ENCODE results near the gene GPT2. TPM values are rescaled to one million over a fixed set of nuclear protein-coding genes. Genes with fewer than 3 reads are reported as not detected.
A peak's percentile ranks its signal among the peaks of the same experiment; 100 is the strongest.
"Not testable (repeated sequence)": the region's sequence is repeated elsewhere in the genome, so short reads cannot be mapped to it uniquely, and the experiment has no call there.

GPT2 gene
- total and polyA plus RNA-seq, 4 donors, result 30.7 to 121 (median 76.6) TPM

- no peak overlapping the region for H3K27ac ChIP-seq (ENCODE audit: low read depth, low read length)
Observed at GRCh38 chr16:46929378-46930332, 45.5 kb downstream of the GPT2 start.

GRCh38 chr16:46930861-46931260, 46.7 kb downstream of the GPT2 start:
- Histone ChIP-seq H3K9me3 (ENCODE audit: control insufficient read depth, insufficient read depth, low read length) (no peaks in the 10 kb centered on the region), H3K4me3 (ENCODE audit: low read depth, low read length) (no peak overlapping the region), H3K36me3 (ENCODE audit: control insufficient read depth, insufficient read depth, low read length) (peaks cover 56% of the 10 kb centered on the region), H3K4me1 (ENCODE audit: control insufficient read depth, insufficient read depth, low read length) (peaks cover 25% of the 10 kb centered on the region), H3K27me3 (ENCODE audit: control insufficient read depth, insufficient read depth, low read length) (no peaks in the 10 kb centered on the region), H3K27ac (ENCODE audit: low read depth, low read length) (no peak overlapping the region)
- DNase-seq (ENCODE audit: low read depth in 4 of 6, low spot score in 6 of 6), result no peak
- WGBS (ENCODE audit: insufficient coverage), result 95% methylated on average over 7 of the region's 8 CpGs

More at GRCh38 chr16:46929378-46930332, 45.5 kb downstream of the GPT2 start:
- H3K4me1 ChIP-seq (ENCODE audit: control insufficient read depth, insufficient read depth, low read length), result peaks cover 25% of the 10 kb centered on the region
- 57% methylated on average over 36 of the region's 43 CpGs for WGBS (ENCODE audit: insufficient coverage)
- peak in 4 of 6 donors; percentile 32 to 73 (median 57) for DNase-seq (ENCODE audit: low read depth in 4 of 6, low spot score in 6 of 6)
- H3K36me3 ChIP-seq (ENCODE audit: control insufficient read depth, insufficient read depth, low read length), result peaks cover 68% of the 10 kb centered on the region
- no peaks in the 10 kb centered on the region for H3K9me3 ChIP-seq (ENCODE audit: control insufficient read depth, insufficient read depth, low read length)
- no peaks in the 10 kb centered on the region for H3K27me3 ChIP-seq (ENCODE audit: control insufficient read depth, insufficient read depth, low read length)
- no peak overlapping the region for H3K4me3 ChIP-seq (ENCODE audit: low read depth, low read length)

- no peak for DNase-seq (ENCODE audit: low read depth in 4 of 6, low spot score in 6 of 6)
- Histone ChIP-seq H3K4me3 (ENCODE audit: low read depth, low read length) (no peak overlapping the region), H3K9me3 (ENCODE audit: control insufficient read depth, insufficient read depth, low read length) (no peaks in the 10 kb centered on the region), H3K36me3 (ENCODE audit: control insufficient read depth, insufficient read depth, low read length) (peaks cover 36% of the 10 kb centered on the region), H3K27ac (ENCODE audit: low read depth, low read length) (no peak overlapping the region), H3K27me3 (ENCODE audit: control insufficient read depth, insufficient read depth, low read length) (no peaks in the 10 kb centered on the region), H3K4me1 (ENCODE audit: control insufficient read depth, insufficient read depth, low read length) (peaks cover 12% of the 10 kb centered on the region)
- 78% methylated on average over 6 of the region's 7 CpGs for WGBS (ENCODE audit: insufficient coverage)
Observed at GRCh38 chr16:46932802-46933201, 48.6 kb downstream of the GPT2 start.

- Histone ChIP-seq H3K9me3 (ENCODE audit: control insufficient read depth, insufficient read depth, low read length) (no peaks in the 10 kb centered on the region), H3K4me1 (ENCODE audit: control insufficient read depth, insufficient read depth, low read length) (no peaks in the 10 kb centered on the region), H3K27ac (ENCODE audit: low read depth, low read length) (no peak overlapping the region), H3K4me3 (ENCODE audit: low read depth, low read length) (no peak overlapping the region), H3K36me3 (ENCODE audit: control insufficient read depth, insufficient read depth, low read length) (no peaks in the 10 kb centered on the region), H3K27me3 (ENCODE audit: control insufficient read depth, insufficient read depth, low read length) (no peaks in the 10 kb centered on the region)
- DNase-seq (ENCODE audit: low read depth in 4 of 6, low spot score in 6 of 6), result no peak
Observed at GRCh38 chr16:46937536-46937935, 53.4 kb downstream of the GPT2 start.

GRCh38 chr16:46944713-46945112, 60.6 kb downstream of the GPT2 start:
- H3K9me3 ChIP-seq (ENCODE audit: control insufficient read depth, insufficient read depth, low read length); H3K4me3 ChIP-seq (ENCODE audit: low read depth, low read length); H3K27ac ChIP-seq (ENCODE audit: low read depth, low read length); H3K36me3 ChIP-seq (ENCODE audit: control insufficient read depth, insufficient read depth, low read length); H3K27me3 ChIP-seq (ENCODE audit: control insufficient read depth, insufficient read depth, low read length); H3K4me1 ChIP-seq (ENCODE audit: control insufficient read depth, insufficient read depth, low read length); DNase-seq (ENCODE audit: low read depth in 4 of 6, low spot score in 6 of 6): not testable (repeated sequence)
- WGBS (ENCODE audit: insufficient coverage), result 97% methylated on average over 6 of the region's 8 CpGs

- WGBS (ENCODE audit: insufficient coverage), result 95% methylated on average over 5 of the region's 7 CpGs
- Histone ChIP-seq H3K4me3 (ENCODE audit: low read depth, low read length) (no peak overlapping the region), H3K36me3 (ENCODE audit: control insufficient read depth, insufficient read depth, low read length) (no peaks in the 10 kb centered on the region), H3K27ac (ENCODE audit: low read depth, low read length) (no peak overlapping the region), H3K9me3 (ENCODE audit: control insufficient read depth, insufficient read depth, low read length) (no peaks in the 10 kb centered on the region), H3K27me3 (ENCODE audit: control insufficient read depth, insufficient read depth, low read length) (no peaks in the 10 kb centered on the region), H3K4me1 (ENCODE audit: control insufficient read depth, insufficient read depth, low read length) (no peaks in the 10 kb centered on the region)
- peak in 4 of 6 donors; percentile 10 to 73 (median 37) for DNase-seq (ENCODE audit: low read depth in 4 of 6, low spot score in 6 of 6)
Observed at GRCh38 chr16:46947900-46948547, 63.9 kb downstream of the GPT2 start.

- DNase-seq (ENCODE audit: low read depth in 4 of 6, low spot score in 6 of 6), result no peak
- Histone ChIP-seq H3K4me1 (ENCODE audit: control insufficient read depth, insufficient read depth, low read length) (no peaks in the 10 kb centered on the region), H3K27me3 (ENCODE audit: control insufficient read depth, insufficient read depth, low read length) (no peaks in the 10 kb centered on the region), H3K4me3 (ENCODE audit: low read depth, low read length) (no peak overlapping the region), H3K27ac (ENCODE audit: low read depth, low read length) (no peak overlapping the region), H3K36me3 (ENCODE audit: control insufficient read depth, insufficient read depth, low read length) (peaks cover 2% of the 10 kb centered on the region), H3K9me3 (ENCODE audit: control insufficient read depth, insufficient read depth, low read length) (no peaks in the 10 kb centered on the region)
- 40% methylated on average over 1 of the region's 4 CpGs for WGBS (ENCODE audit: insufficient coverage)
Observed at GRCh38 chr16:46948548-46949166, 64.5 kb downstream of the GPT2 start.

- peaks cover 6% of the 10 kb centered on the region for H3K36me3 ChIP-seq (ENCODE audit: control insufficient read depth, insufficient read depth, low read length)
- DNase-seq (ENCODE audit: low read depth in 4 of 6, low spot score in 6 of 6), result no peak
- H3K27me3 ChIP-seq (ENCODE audit: control insufficient read depth, insufficient read depth, low read length), result no peaks in the 10 kb centered on the region
- H3K4me1 ChIP-seq (ENCODE audit: control insufficient read depth, insufficient read depth, low read length), result no peaks in the 10 kb centered on the region
- H3K4me3 ChIP-seq (ENCODE audit: low read depth, low read length), result no peak overlapping the region
- H3K9me3 ChIP-seq (ENCODE audit: control insufficient read depth, insufficient read depth, low read length), result no peaks in the 10 kb centered on the region
- H3K27ac ChIP-seq (ENCODE audit: low read depth, low read length), result no peak overlapping the region
- 90% methylated on average over 5 of the region's 7 CpGs for WGBS (ENCODE audit: insufficient coverage)
Observed at GRCh38 chr16:46949241-46949892, 65.2 kb downstream of the GPT2 start.

GRCh38 chr16:46950009-46950408, 65.8 kb downstream of the GPT2 start:
- WGBS (ENCODE audit: insufficient coverage), result no CpG with 5 or more reads among the region's 1 CpG
- H3K4me1 ChIP-seq (ENCODE audit: control insufficient read depth, insufficient read depth, low read length), result no peaks in the 10 kb centered on the region
- H3K27ac ChIP-seq (ENCODE audit: low read depth, low read length), result no peak overlapping the region
- no peak for DNase-seq (ENCODE audit: low read depth in 4 of 6, low spot score in 6 of 6)
- no peaks in the 10 kb centered on the region for H3K9me3 ChIP-seq (ENCODE audit: control insufficient read depth, insufficient read depth, low read length)
- peaks cover 7% of the 10 kb centered on the region for H3K36me3 ChIP-seq (ENCODE audit: control insufficient read depth, insufficient read depth, low read length)
- no peak overlapping the region for H3K4me3 ChIP-seq (ENCODE audit: low read depth, low read length)
- no peaks in the 10 kb centered on the region for H3K27me3 ChIP-seq (ENCODE audit: control insufficient read depth, insufficient read depth, low read length)
